ENCODE data around the gene PCSK9.

PCSK9 gene

GRCh38 chr1:54997711-54997986 is 41.7 kb upstream of the PCSK9 start:
- DNase-seq (ENCODE audit: low read depth): no peak
- no peak for TF ChIP-seq POLR2A (IDR thresholded peaks at IDR 0.05; ENCODE audit: extremely low read depth, insufficient read length)
- H3K4me3 ChIP-seq (ENCODE audit: low read depth, low read length): no peak overlapping the region

GRCh38 chr1:54998100-54998499 is 41.2 kb upstream of the PCSK9 start:
- no peak for DNase-seq (ENCODE audit: low read depth)
- no peak for TF ChIP-seq MAX (IDR thresholded peaks at IDR 0.05; ENCODE audit: low read depth, low read length)
- TF ChIP-seq MYC (IDR thresholded peaks at IDR 0.05; ENCODE audit: low read depth, low read length): no peak
- no peak overlapping the region for H3K4me3 ChIP-seq (ENCODE audit: low read depth, low read length)

GRCh38 chr1:54998677-54999076 is 40.7 kb upstream of the PCSK9 start, which contains the start of gene BSND:
TSS of gene BSND (plus strand) at chr1:54998933. CDS start at chr1:54999187, 254 bp downstream.
- no peak within 1 kb of the TSS for H3K4me3 ChIP-seq (ENCODE audit: low read depth, low read length)
- no peak for TF ChIP-seq MYC (IDR thresholded peaks at IDR 0.05; ENCODE audit: low read depth, low read length)
- TF ChIP-seq MAX (IDR thresholded peaks at IDR 0.05; ENCODE audit: low read depth, low read length): no peak
- TF ChIP-seq CTCF (IDR thresholded peaks at IDR 0.05; ENCODE audit: low read depth, low read length): no peak
- no peak for TF ChIP-seq POLR2A (IDR thresholded peaks at IDR 0.05; ENCODE audit: extremely low read depth, insufficient read length)
- DNase-seq (ENCODE audit: low read depth): no peak

- no peak overlapping the region for H3K4me3 ChIP-seq (ENCODE audit: low read depth, low read length)
- TF ChIP-seq MYC (IDR thresholded peaks at IDR 0.05; ENCODE audit: low read depth, low read length): no peak
- TF ChIP-seq CTCF (IDR thresholded peaks at IDR 0.05; ENCODE audit: low read depth, low read length): no peak
- DNase-seq (ENCODE audit: low read depth): no peak
Measured at GRCh38 chr1:55000110-55001085, 39.0 kb upstream of the PCSK9 start.

GRCh38 chr1:55001311-55001710 is 38.0 kb upstream of the PCSK9 start:
- TF ChIP-seq MAX (IDR thresholded peaks at IDR 0.05; ENCODE audit: low read depth, low read length) (no peak), CTCF (IDR thresholded peaks at IDR 0.05; ENCODE audit: low read depth, low read length) (no peak), MYC (IDR thresholded peaks at IDR 0.05; ENCODE audit: low read depth, low read length) (no peak), POLR2A (IDR thresholded peaks at IDR 0.05; ENCODE audit: extremely low read depth, insufficient read length) (no peak)
- DNase-seq (ENCODE audit: low read depth): no peak
- H3K4me3 ChIP-seq (ENCODE audit: low read depth, low read length): no peak overlapping the region

- no peak for TF ChIP-seq CTCF (IDR thresholded peaks at IDR 0.05; ENCODE audit: low read depth, low read length)
- TF ChIP-seq POLR2A (IDR thresholded peaks at IDR 0.05; ENCODE audit: extremely low read depth, insufficient read length): no peak
- no peak for TF ChIP-seq MAX (IDR thresholded peaks at IDR 0.05; ENCODE audit: low read depth, low read length)
- TF ChIP-seq MYC (IDR thresholded peaks at IDR 0.05; ENCODE audit: low read depth, low read length): no peak
- H3K4me3 ChIP-seq (ENCODE audit: low read depth, low read length): no peak overlapping the region
- no peak for DNase-seq (ENCODE audit: low read depth)
Measured at GRCh38 chr1:55002686-55003085, 36.7 kb upstream of the PCSK9 start.

Data from NB4 (cell line).